ENCODE results near the gene ERICH6B. TPM values are rescaled to one million over a fixed set of nuclear protein-coding genes. Genes with fewer than 3 reads are reported as not detected.

The ERICH6B gene
- total RNA-seq, 1 experiment from 2014 or later, result not detected

- Histone ChIP-seq H3F3A (ENCODE audit: insufficient read depth, low read depth) (peaks cover 4% of the 10 kb centered on the region; the same call in 1 of the 2 replicates), H3K9me2 (ENCODE audit: insufficient read depth) (no peaks in the 10 kb centered on the region), H3K79me2 (ENCODE audit: low read depth) (no peaks in the 10 kb centered on the region), H3K4me1 (replicated peaks; ENCODE audit: insufficient read depth) (no peaks in the 10 kb centered on the region), H4K20me1 (ENCODE audit: insufficient read depth) (no peaks in the 10 kb centered on the region), H3K27me3 (ENCODE audit: insufficient read depth, low read depth) (0 out of 2 replicates have a peak, but pooled peaks cover 2% of the 10 kb centered on the region), H3K36me3 (ENCODE audit: low read depth) (no peaks in the 10 kb centered on the region), H2AFZ (no peak overlapping the region), H3K27ac (no peak overlapping the region), H3K4me3 (no peak overlapping the region), H3K9me3 (ENCODE audit: insufficient read depth, low read depth) (no peaks in the 10 kb centered on the region), H3K4me2 (no peak overlapping the region)
- ChIA-PET CTCF (no interaction called here), POLR2A (ENCODE audit: unreplicated experiment) (no interaction called here)
- DNase-seq, result no peak
- BruUV-seq (replicated peaks), result no TSS peak
- intact Hi-C loops (cut with micrococcal nuclease; ENCODE audit: unreplicated experiment), result no loop called here
- TF ChIP-seq CTCF (conservative IDR thresholded peaks at IDR 0.05) (no peak), EZH2 (IDR thresholded peaks at IDR 0.05; ENCODE audit: low read depth) (no peak)
These were observed 73.1 kb downstream of the ERICH6B start for GRCh38 chr13:45542391-45542790.

- Histone ChIP-seq H3F3A (ENCODE audit: insufficient read depth, low read depth) (peaks cover 5% of the 10 kb centered on the region; the same call in 1 of the 2 replicates), H3K4me1 (replicated peaks; ENCODE audit: insufficient read depth) (no peaks in the 10 kb centered on the region), H3K27me3 (ENCODE audit: insufficient read depth, low read depth) (no peaks in the 10 kb centered on the region), H3K4me2 (no peak overlapping the region), H3K9me3 (ENCODE audit: insufficient read depth, low read depth) (no peaks in the 10 kb centered on the region), H2AFZ (no peak overlapping the region), H3K79me2 (ENCODE audit: low read depth) (no peaks in the 10 kb centered on the region), H4K20me1 (ENCODE audit: insufficient read depth) (no peaks in the 10 kb centered on the region), H3K4me3 (no peak overlapping the region), H3K9me2 (ENCODE audit: insufficient read depth) (no peaks in the 10 kb centered on the region), H3K27ac (no peak overlapping the region), H3K36me3 (ENCODE audit: low read depth) (no peaks in the 10 kb centered on the region)
- ChIA-PET POLR2A (ENCODE audit: unreplicated experiment) (no interaction called here), CTCF (no interaction called here)
- TF ChIP-seq EZH2 (IDR thresholded peaks at IDR 0.05; ENCODE audit: low read depth), result no peak
- TF ChIP-seq CTCF (conservative IDR thresholded peaks at IDR 0.05), result no peak
- no TSS peak for BruUV-seq (replicated peaks)
- intact Hi-C loops (cut with micrococcal nuclease; ENCODE audit: unreplicated experiment), result no loop called here
- no peak for DNase-seq
These were observed 73.7 kb downstream of the ERICH6B start for GRCh38 chr13:45541806-45542205.

- BruUV-seq (replicated peaks), result no TSS peak
- Histone ChIP-seq H3K4me1 (replicated peaks; ENCODE audit: insufficient read depth) (no peaks in the 10 kb centered on the region), H3K27me3 (ENCODE audit: insufficient read depth, low read depth) (no peaks in the 10 kb centered on the region), H3F3A (ENCODE audit: insufficient read depth, low read depth) (peaks cover 5% of the 10 kb centered on the region; the same call in 1 of the 2 replicates), H3K9me2 (ENCODE audit: insufficient read depth) (no peaks in the 10 kb centered on the region), H2AFZ (no peak overlapping the region), H3K36me3 (ENCODE audit: low read depth) (no peaks in the 10 kb centered on the region), H4K20me1 (ENCODE audit: insufficient read depth) (no peaks in the 10 kb centered on the region), H3K4me2 (no peak overlapping the region), H3K27ac (no peak overlapping the region), H3K4me3 (no peak overlapping the region), H3K9me3 (ENCODE audit: insufficient read depth, low read depth) (no peaks in the 10 kb centered on the region), H3K79me2 (ENCODE audit: low read depth) (no peaks in the 10 kb centered on the region)
- no peak for DNase-seq
- POLR2A ChIA-PET (ENCODE audit: unreplicated experiment), result no interaction called here
- CTCF ChIA-PET, result no interaction called here
- intact Hi-C loops (cut with micrococcal nuclease; ENCODE audit: unreplicated experiment), result no loop called here
- TF ChIP-seq CTCF (conservative IDR thresholded peaks at IDR 0.05) (no peak), EZH2 (IDR thresholded peaks at IDR 0.05; ENCODE audit: low read depth) (no peak)
These were observed 74.7 kb downstream of the ERICH6B start for GRCh38 chr13:45540864-45541263.

Data from PC-9 (cell line).